ENCODE measurements around the gene BGN.

GRCh38 chrX:153499876-153500275 is 5.1 kb downstream of the BGN start:
- no peak for TF ChIP-seq SUZ12 (IDR thresholded peaks at IDR 0.05; ENCODE audit: unreplicated experiment)
- TF ChIP-seq ATF3 (IDR thresholded peaks at IDR 0.05; ENCODE audit: borderline replicate concordance, extremely low read depth, low read depth, low read length), result no peak
- TF ChIP-seq CTCF (IDR thresholded peaks at IDR 0.05 in 2 of 3, conservative IDR thresholded peaks at IDR 0.05 in 1 of 3; ENCODE audit: control insufficient read depth in 2 of 3, extremely low read depth in 1 of 3, insufficient read depth in 1 of 3, low read depth in 3 of 3, low read length in 3 of 3), result no peak
- TF ChIP-seq MAX (IDR thresholded peaks at IDR 0.05; ENCODE audit: low read depth, low read length), result no peak
- no peak for TF ChIP-seq EP300 (IDR thresholded peaks at IDR 0.05; ENCODE audit: borderline replicate concordance in 1 of 2, control insufficient read depth in 1 of 2, low read depth in 2 of 2, low read length in 2 of 2)

All from GM12878 (cell line).